Measurements from ENCODE around the gene ANKS1A.
"Not testable (repeated sequence)": the region's sequence is repeated elsewhere in the genome, so short reads cannot be mapped to it uniquely, and the experiment has no call there.

Gene ANKS1A

DNA sequence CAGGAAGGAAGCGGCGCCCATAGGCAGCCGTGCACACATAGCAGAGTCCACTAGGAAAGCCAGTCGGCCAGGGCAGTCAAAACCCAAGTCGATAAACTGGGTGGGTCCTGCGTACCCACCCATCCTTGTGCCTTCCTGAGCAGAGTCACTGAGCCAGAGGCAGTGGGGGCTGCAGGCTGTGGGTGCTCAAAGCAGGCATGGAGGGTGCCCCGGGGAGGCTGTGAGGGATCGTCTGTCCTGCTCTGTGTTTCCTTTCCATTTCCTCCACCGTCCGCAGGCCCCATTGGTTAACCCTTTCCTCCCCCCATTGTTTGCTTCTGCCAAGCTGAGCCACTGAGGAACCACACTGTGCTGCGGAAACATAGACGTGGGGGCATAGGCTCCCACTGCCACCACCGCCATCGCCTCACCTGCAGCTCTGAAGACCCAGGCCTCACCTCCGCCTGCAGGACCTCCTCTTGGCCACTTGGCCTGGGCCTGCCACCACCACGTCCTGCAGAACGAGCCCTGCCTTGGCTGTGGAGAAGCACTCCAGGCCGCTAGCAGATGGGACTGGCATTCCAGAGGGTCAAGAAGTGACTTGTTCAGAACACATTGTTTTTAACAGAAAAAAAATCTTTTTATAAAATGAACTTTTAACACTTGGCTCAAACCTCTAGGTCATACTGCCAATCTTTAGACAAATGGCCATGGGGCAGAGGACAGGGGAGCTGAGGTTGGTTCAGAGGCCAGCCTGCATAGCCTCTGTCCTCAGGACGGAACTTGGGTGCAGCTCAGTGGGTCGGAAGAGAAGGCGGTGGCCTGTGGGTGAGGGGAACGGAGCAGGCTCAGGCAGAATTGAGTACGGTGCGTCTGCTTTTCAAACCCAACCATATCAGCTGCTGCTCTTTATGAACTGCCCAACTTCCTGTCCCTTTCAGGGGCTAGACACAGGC is 199.5 kb downstream of the ANKS1A start:
- DNase-seq = no peak

DNA sequence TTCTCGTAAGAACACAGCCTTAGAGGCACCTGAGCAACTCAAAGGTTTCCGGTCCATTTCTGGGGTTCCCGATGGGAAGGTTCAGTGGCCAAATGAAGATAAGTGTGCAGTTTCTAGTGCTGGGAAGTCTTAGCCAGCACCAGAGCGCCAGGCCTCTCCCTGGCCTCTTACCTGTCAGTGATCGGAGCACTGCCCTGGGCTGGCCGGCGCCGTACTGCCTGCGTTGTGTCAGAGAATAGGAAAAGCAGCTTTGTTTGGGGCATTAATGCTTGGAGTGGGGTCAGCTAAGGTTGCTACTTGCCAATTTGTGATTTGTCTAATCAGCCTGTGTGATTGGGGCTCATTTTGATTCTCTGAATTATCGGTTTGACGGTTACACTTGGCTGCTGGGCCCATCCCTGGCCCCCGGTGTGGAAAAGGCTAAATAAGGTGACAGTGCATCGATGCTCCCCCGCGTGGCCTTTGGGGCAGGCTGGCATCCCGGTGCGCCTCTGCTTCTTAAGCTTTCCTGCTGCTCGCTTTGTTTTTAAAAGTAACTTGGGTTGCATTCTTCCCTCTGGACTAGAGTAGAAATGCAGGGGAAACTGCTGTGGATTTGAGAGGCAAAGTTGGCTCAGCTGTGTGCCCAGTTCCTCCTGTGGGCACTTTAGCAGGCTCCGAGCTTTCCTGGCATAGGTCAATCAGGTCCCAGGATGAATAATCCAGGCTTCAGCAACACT is 200.3 kb downstream of the ANKS1A start:
- no peak for DNase-seq

GRCh38 chr6:35089935-35090505 is 201.0 kb downstream of the ANKS1A start:
- DNase-seq = no peak

DNA sequence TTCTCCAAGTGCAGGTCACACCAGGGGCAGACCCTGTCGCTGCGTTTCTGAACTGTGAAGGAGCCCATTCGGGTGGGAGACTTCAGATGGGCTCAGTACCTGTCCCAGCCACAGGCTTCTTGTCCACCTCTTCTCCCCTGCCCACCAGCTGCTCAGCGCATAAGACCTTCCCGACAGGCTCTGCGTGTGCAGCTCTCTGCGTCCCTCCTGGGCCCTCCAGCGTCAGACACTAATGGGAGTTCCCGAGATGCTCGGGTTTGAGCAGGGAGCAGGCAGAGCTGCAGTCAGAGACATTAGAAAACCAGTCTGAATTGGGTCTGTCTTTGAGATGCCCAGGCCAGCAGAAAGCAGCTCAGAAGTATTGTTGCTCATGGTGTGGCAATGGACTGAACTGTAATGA is 201.7 kb downstream of the ANKS1A start:
- DNase-seq = no peak

- no peak for DNase-seq
Observed at GRCh38 chr6:35091346-35092083, 202.5 kb downstream of the ANKS1A start.

GRCh38 chr6:35092362-35093117 is 203.5 kb downstream of the ANKS1A start:
- no peak for DNase-seq

- no peak for DNase-seq
Observed at GRCh38 chr6:35093118-35093445, 204.0 kb downstream of the ANKS1A start.

DNA sequence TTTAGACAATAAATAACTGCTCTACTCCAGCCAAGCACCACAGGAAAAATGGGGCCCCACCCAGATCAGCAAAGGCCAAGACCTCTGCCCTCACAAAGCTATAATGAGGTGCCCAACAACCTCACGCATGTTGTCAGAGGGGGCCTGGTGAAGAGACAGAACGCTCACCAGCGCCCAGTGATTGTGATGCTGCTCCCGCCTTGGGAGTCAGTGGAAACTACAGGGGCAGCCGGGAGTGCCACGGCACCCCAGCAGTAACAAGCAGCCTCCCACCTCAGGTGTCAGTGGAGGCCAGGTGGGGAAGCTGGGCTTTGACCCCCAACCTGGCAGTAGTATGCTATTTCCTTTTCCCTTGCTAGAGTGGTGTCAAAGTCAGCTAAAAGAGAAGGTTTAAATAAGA is 204.7 kb downstream of the ANKS1A start:
- DNase-seq = no peak

GRCh38 chr6:35094183-35094582 is 205.1 kb downstream of the ANKS1A start:
- DNase-seq = no peak

DNA sequence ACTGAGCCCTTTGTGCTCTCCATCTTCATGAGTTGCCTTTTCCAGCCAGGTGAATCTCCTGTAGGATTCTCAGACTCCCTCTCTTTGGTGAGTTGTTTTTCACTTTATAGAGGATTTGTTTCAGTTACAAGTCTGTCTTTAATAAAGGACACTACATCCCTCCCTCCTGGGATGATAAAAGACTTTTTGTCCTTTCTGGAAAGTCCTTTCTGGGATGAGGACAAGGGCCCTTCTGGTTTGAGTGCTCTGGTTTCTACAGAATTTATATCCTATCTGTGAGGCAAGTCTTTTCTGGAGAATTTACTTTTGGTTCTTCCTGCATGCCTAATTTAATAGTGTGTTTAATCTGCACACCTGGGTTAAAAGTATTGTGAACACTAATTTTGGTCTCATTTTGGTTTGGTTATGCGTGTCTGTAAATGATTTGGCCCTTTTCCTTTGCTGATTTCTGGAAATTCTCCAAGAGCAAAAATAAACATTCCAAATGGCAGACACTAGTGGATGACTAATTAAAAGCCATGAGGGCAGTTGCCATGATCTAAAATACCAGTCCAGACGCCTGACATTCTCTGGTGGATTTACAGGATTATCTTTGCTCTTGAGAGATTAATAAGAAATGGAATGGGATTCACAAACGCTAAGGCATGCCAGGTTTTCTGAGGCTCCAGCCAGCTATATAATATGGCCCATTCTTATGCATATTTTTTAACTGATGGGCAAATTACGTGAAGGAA is 207.2 kb downstream of the ANKS1A start:
- DNase-seq = no peak

GRCh38 chr6:35099116-35099515 is 210.1 kb downstream of the ANKS1A start:
- no peak for DNase-seq

GRCh38 chr6:35105078-35105477 is 216.0 kb downstream of the ANKS1A start:
- no peak for DNase-seq

GRCh38 chr6:35106061-35106460 is 217.0 kb downstream of the ANKS1A start:
- not testable (repeated sequence) for DNase-seq

DNA sequence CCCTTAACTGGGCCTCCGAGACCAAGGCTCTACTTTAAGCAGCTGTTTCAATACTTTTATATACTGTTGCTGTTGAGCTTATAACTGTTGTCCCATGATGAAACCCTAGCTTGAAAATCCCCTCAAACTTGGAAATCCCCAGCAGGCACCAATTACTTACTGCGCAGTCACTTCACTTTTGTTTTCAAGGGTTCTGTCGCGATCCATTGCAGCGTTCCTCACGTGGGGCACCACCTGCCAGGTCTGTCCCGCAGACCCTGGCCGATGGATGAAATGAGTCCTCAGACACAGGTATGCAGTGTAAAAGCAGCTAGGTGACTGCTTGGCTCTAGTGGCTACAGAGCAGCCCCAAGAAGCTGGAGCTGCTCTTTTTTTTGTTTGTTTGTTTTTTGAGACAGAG is 218.2 kb downstream of the ANKS1A start:
- DNase-seq = peak; percentile 17

DNA sequence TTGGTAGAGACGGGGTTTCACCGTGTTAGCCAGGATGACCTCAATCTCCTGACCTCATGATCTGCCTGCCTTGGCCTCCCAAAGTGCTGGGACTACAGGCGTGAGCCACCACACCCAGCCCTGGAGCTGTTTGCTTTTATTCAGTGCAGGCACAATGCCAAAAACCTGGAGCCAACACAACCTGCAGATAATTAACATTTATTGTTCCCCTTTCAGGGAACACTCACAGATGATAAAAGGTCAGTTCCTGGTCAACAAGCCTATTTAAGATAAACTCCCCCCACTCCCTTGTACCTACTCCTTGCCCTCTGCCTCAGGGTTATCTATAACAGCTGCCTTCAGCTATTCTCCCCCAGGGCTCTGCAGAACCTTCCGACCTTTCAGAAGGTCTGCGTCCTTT is 218.7 kb downstream of the ANKS1A start:
- DNase-seq = not testable (repeated sequence)

- no peak for DNase-seq
Observed at GRCh38 chr6:35108309-35108885, 219.3 kb downstream of the ANKS1A start.

GRCh38 chr6:35120746-35121145 is 231.7 kb downstream of the ANKS1A start:
- no peak for DNase-seq

- no peak for DNase-seq
Observed at GRCh38 chr6:35124356-35124755, 235.3 kb downstream of the ANKS1A start.

- DNase-seq = no peak
Observed at GRCh38 chr6:35128042-35128441, 239.0 kb downstream of the ANKS1A start.

- DNase-seq = no peak
Observed at GRCh38 chr6:35128496-35128895, 239.4 kb downstream of the ANKS1A start.

DNA sequence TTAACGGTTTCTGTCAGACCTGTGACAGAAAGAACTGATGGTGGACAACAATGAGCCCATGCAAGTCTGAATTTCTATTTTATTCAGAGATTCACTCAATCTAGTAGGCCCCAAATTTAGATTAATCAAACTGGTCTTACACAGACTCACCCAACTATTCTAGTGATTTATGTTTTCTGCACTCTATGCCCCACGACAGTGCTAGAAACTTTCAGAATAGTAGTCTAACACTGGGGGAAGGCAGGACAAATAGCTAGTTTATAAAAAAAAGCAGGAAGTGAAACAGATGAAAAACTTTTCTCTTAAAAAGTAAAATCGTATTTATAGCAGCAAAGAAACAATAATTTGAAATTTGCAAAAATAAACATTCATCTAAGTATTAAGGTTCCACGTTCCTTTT is 247.1 kb downstream of the ANKS1A start:
- no peak for DNase-seq

Measured in activated CD4-positive, alpha-beta T cell treated with anti-CD3 and anti-CD28 coated beads for 48 hours (primary cell).